Gastroesophageal sphincter (tissue), 3 donors: ENCODE measurements around the gene SH3RF3.

Source experiments
- POLR2A ChIP-seq, 2 donors: fragments of 450-650 bp; IDR thresholded peaks; one replicate each; pipeline ENCODE4 v1.6.1; 2017; ENCODE audit warnings: antibody characterized with exemption in 2 of 2, mild to moderate bottlenecking in 2 of 2, moderate library complexity in 1 of 2
- POLR2AphosphoS5 ChIP-seq: sonication (generic); formaldehyde crosslinking; IDR thresholded peaks from one replicate; pipeline ENCODE4 v1.6.1; 2017; ENCODE audit warnings: antibody characterized with exemption
- TF ChIP-seq, protein P1 (sequence below), 4 experiments: fragments of 200-600 bp in 2 of 4; fragments of 450-650 bp in 2 of 4; sonication (generic) in 1 of 4; IDR thresholded peaks; one replicate each; pipeline ENCODE4 v1.5.1; 2017 to 2019; ENCODE audit warnings: antibody characterized with exemption in 4 of 4, mild to moderate bottlenecking in 2 of 4, moderate library complexity in 2 of 4

DNA sequence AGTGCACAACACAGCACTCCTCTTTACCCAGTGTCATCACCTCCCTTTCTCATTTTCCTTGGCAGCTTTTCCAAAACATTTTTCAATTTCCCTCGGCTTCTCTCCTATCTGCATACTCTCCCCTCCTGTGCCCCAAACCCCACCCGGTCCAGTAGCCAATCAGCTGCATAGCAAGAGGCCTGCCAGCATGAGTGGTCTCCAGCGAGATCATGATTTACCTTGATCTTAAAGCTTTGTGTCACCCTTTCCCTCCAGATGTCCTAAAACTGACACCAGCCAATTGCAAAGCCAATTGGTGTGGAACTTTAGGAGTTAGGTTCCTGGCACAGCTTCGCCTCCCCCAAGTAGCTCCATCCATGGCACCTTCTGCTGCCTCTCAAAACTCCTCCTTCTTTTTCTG lies 45.2 kb upstream of the SH3RF3 start:
- TF ChIP-seq POLR2A (IDR thresholded peaks at IDR 0.05) (no peak), POLR2AphosphoS5 (no peak)
- TF ChIP-seq, protein P1, sequence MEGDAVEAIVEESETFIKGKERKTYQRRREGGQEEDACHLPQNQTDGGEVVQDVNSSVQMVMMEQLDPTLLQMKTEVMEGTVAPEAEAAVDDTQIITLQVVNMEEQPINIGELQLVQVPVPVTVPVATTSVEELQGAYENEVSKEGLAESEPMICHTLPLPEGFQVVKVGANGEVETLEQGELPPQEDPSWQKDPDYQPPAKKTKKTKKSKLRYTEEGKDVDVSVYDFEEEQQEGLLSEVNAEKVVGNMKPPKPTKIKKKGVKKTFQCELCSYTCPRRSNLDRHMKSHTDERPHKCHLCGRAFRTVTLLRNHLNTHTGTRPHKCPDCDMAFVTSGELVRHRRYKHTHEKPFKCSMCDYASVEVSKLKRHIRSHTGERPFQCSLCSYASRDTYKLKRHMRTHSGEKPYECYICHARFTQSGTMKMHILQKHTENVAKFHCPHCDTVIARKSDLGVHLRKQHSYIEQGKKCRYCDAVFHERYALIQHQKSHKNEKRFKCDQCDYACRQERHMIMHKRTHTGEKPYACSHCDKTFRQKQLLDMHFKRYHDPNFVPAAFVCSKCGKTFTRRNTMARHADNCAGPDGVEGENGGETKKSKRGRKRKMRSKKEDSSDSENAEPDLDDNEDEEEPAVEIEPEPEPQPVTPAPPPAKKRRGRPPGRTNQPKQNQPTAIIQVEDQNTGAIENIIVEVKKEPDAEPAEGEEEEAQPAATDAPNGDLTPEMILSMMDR (IDR thresholded peaks at IDR 0.05) = no peak
